GM12878 (cell line): ENCODE measurements around the gene HINFP. TPM values are rescaled to one million over a fixed set of nuclear protein-coding genes. Genes with fewer than 3 reads are reported as not detected.

ENCODE experiments used
- ATAC-seq: fragments of 200-7000 bp; cut with Tn5 transposase; 3 replicates; pipeline ENCODE4 v1.9.1; 2020; ENCODE audit warnings: mild to moderate bottlenecking, moderate library complexity
- BruUV-seq: library from RNA; stranded (reverse); fragments of 400-500 nt; replicated peaks from 2 replicates; lab custom pipeline; 2021; lab: Mats Ljungman, UMichigan
- CTCF ChIA-PET: fragments of 300-600 bp; sonication (Branson Sonifier 250); formaldehyde crosslinking; extraction: SDS; loops from one replicate; lab custom pipeline; 2021; ENCODE audit warnings: inconsistent platforms; lab: Yijun Ruan, JAX
- POLR2A ChIA-PET: fragments of 350-600 bp; formaldehyde crosslinking; extraction: SDS; loops from one replicate; lab custom pipeline; 2021; ENCODE audit warnings: inconsistent platforms; lab: Charles Lee
- RAD21 ChIA-PET: fragments of 300-600 bp; sonication (Branson Sonifier 250); formaldehyde crosslinking; loops from one replicate; lab custom pipeline; 2023; ENCODE audit warnings: antibody characterized with exemption; ENCODE audit not compliant: unreplicated experiment; lab: Charles Lee
- SMC1A ChIA-PET: fragments of 300-600 bp; sonication (Branson Sonifier 250); formaldehyde crosslinking; loops from one replicate; lab custom pipeline; 2023; ENCODE audit not compliant: unreplicated experiment, uncharacterized antibody; lab: Charles Lee
- DNase-seq: peaks from one replicate; pipeline ENCODE4 v3.0.0-alpha.2; 2011; ENCODE audit warnings: low read depth, low spot score
- FAIRE-seq: peaks from 3 replicates; lab custom pipeline; 2011; peaks lifted over from hg19 to GRCh38; lab: Jason Lieb, UNC
- H2AFZ ChIP-seq: 2 replicates; pipeline ENCODE4 v1.6.0; 2011; ENCODE audit warnings: low read depth, low read length, control low read depth; ENCODE audit not compliant: control insufficient read depth
- H3K27ac ChIP-seq: 2 replicates; pipeline ENCODE4 v1.5.1; 2011; ENCODE audit warnings: control low read depth; ENCODE audit not compliant: control insufficient read depth, insufficient read depth
- H3K27me3 ChIP-seq, 2 experiments: replicated peaks in 1 of 2; 2 replicates each; pipeline versions ENCODE4 v1.6.0 to v1.6.1; 2011; ENCODE audit warnings: low read length in 1 of 2; ENCODE audit not compliant: control insufficient read depth in 2 of 2, insufficient read depth in 2 of 2
- H3K36me3 ChIP-seq, 2 experiments: 2 replicates each; pipeline ENCODE4 v1.5.1; 2011; ENCODE audit warnings: low read length in 1 of 2; ENCODE audit not compliant: control insufficient read depth in 2 of 2, insufficient read depth in 2 of 2
- H3K4me1 ChIP-seq: 2 replicates; pipeline ENCODE4 v1.6.1; 2011; ENCODE audit warnings: mild to moderate bottlenecking, low read length, moderate library complexity, mixed read lengths; ENCODE audit not compliant: control insufficient read depth, insufficient read depth
- H3K4me2 ChIP-seq: 2 replicates; pipeline ENCODE4 v1.6.0; 2011; ENCODE audit warnings: control low read depth; ENCODE audit not compliant: control insufficient read depth, insufficient read depth
- H3K4me3 ChIP-seq: fragments of 200-600 bp; sonication (generic); 2 replicates; pipeline ENCODE4 v1.5.1; 2016
- H3K79me2 ChIP-seq: 2 replicates; pipeline ENCODE4 v1.6.0; 2011; ENCODE audit warnings: low read length; ENCODE audit not compliant: control insufficient read depth, insufficient read depth
- H3K9ac ChIP-seq: 2 replicates; pipeline ENCODE4 v1.8.0; 2011; ENCODE audit warnings: low read length, control low read depth, mixed read lengths; ENCODE audit not compliant: control insufficient read depth, insufficient read depth
- H3K9me3 ChIP-seq: replicated peaks from 3 replicates; pipeline ENCODE4 v1.5.1; 2011; ENCODE audit warnings: mild to moderate bottlenecking, low read length; ENCODE audit not compliant: control insufficient read depth, insufficient read depth
- H4K20me1 ChIP-seq: 2 replicates; pipeline ENCODE4 v1.6.0; 2011; ENCODE audit not compliant: control insufficient read depth, insufficient read depth
- CHD1 ChIP-seq: IDR thresholded peaks from 2 replicates; pipeline ENCODE4 v1.6.1; 2012; ENCODE audit warnings: low read depth, low read length, improper control_type of control experiment
- CHD2 ChIP-seq: IDR thresholded peaks from 2 replicates; pipeline ENCODE4 v1.6.1; 2011; ENCODE audit warnings: low read depth, low read length, improper control_type of control experiment, borderline replicate concordance
- CHD4 ChIP-seq: fragments of 200-600 bp; sonication (generic); IDR thresholded peaks from 2 replicates; pipeline ENCODE4 v1.6.1; 2016; ENCODE audit warnings: mild to moderate bottlenecking
- EED ChIP-seq: sonication (generic); IDR thresholded peaks from 2 replicates; pipeline ENCODE4 v1.6.1; 2016; ENCODE audit warnings: antibody characterized with exemption, low read depth
- EP300 ChIP-seq, 2 experiments: fragments of 150-350 bp in 1 of 2; IDR thresholded peaks; 2 replicates each; pipeline ENCODE4 v1.6.1; 2011 to 2012; ENCODE audit warnings: low read depth in 2 of 2, low read length in 2 of 2, borderline replicate concordance in 1 of 2, improper control_type of control experiment in 1 of 2, inconsistent platforms in 1 of 2; ENCODE audit not compliant: control insufficient read depth in 1 of 2
- IKZF1 ChIP-seq: fragments of 450-650 bp; conservative IDR thresholded peaks from 2 replicates; pipeline ENCODE4 v1.6.1; 2017; ENCODE audit warnings: antibody characterized with exemption, mild to moderate bottlenecking
- JUND ChIP-seq: IDR thresholded peaks from 2 replicates; pipeline ENCODE4 v1.6.1; 2012; ENCODE audit warnings: low read depth, mild to moderate bottlenecking, low read length, improper control_type of control experiment, moderate library complexity
- KLF5 ChIP-seq: fragments of 450-650 bp; IDR thresholded peaks from 2 replicates; pipeline ENCODE4 v1.6.1; 2014; ENCODE audit warnings: mild to moderate bottlenecking; ENCODE audit not compliant: partially characterized antibody
- MTA2 ChIP-seq: fragments of 450-650 bp; IDR thresholded peaks from 2 replicates; pipeline ENCODE4 v1.6.1; 2016; ENCODE audit warnings: low read depth, mild to moderate bottlenecking, moderate library complexity
- NBN ChIP-seq: fragments of 450-650 bp; IDR thresholded peaks from 2 replicates; pipeline ENCODE4 v1.6.1; 2016
- POU2F2 ChIP-seq: IDR thresholded peaks from 3 replicates; pipeline ENCODE4 v1.6.1; 2011; ENCODE audit warnings: low read depth, mild to moderate bottlenecking, low read length, borderline replicate concordance
- RBBP5 ChIP-seq: fragments of 200-600 bp; sonication (generic); conservative IDR thresholded peaks from 2 replicates; pipeline ENCODE4 v1.6.1; 2016
- RUNX3 ChIP-seq: IDR thresholded peaks from 2 replicates; pipeline ENCODE4 v1.6.1; 2012; ENCODE audit warnings: low read length, inconsistent platforms
- SIN3A ChIP-seq: IDR thresholded peaks from 2 replicates; pipeline ENCODE4 v1.6.1; 2012; ENCODE audit warnings: low read depth, low read length, improper control_type of control experiment
- ZNF207 ChIP-seq: fragments of 450-650 bp; IDR thresholded peaks from 2 replicates; pipeline ENCODE4 v1.6.1; 2014; ENCODE audit warnings: antibody characterized with exemption, mild to moderate bottlenecking, borderline replicate concordance
- WGBS: methylation state at CpG from one replicate; pipeline ENCODE4 v1.1.6; 2016; ENCODE audit warnings: low lambda C conversion rate; ENCODE audit not compliant: insufficient replicate concordance, insufficient coverage; ENCODE audit errors: missing lambda C conversion rate; 5-methylcytosine and 5-hydroxymethylcytosine counted together
- in situ Hi-C: fragments of 300-500 bp; cut with MboI; formaldehyde crosslinking; loops from 9 replicates; pipeline ENCODE4 v1.14.3; 2018; ENCODE audit warnings: mixed read lengths
- intact Hi-C: fragments of 100-400 bp; cut with micrococcal nuclease; formaldehyde crosslinking; loops from one replicate; pipeline ENCODE4 v1.14.2; 2022; ENCODE audit not compliant: unreplicated experiment
- polyA plus RNA-seq, 11 experiments: library from polyadenylated mRNA; depleted of rRNA in 4 of 11; unstranded in 6 of 11; stranded (reverse) in 5 of 11; fragments of >200 nt; fragmentation: Nextera tagmentation in 4 of 11; fragmentation: Illumina TruSeq in 1 of 11; extraction: Ambion mirVana in 4 of 11; extraction: Trizol in 1 of 11; gene quantifications; 1 replicate in 1 of 11; 2 replicates in 10 of 11; pipeline versions ENCODE4 v1.2.1 to v1.2.3, GENCODE V29; 2011 to 2016; ENCODE audit warnings: inconsistent platforms in 2 of 11, missing spikeins in 2 of 11, low read depth in 1 of 11
- total RNA-seq, 4 experiments: library from RNA; depleted of rRNA in 3 of 4; stranded (reverse); fragments of >200 nt in 3 of 4; fragmentation: Illumina TruSeq in 1 of 4; extraction: Trizol in 1 of 4; gene quantifications; 2 replicates each; pipeline versions ENCODE4 v1.2.1 to v1.2.3, GENCODE V29; 2013 to 2021
- TF ChIP-seq, protein P1 (sequence below): fragments of 450-650 bp; IDR thresholded peaks from 2 replicates; pipeline ENCODE4 v1.6.1; 2018; ENCODE audit warnings: borderline replicate concordance, mild to moderate bottlenecking; ENCODE audit not compliant: partially characterized antibody
- TF ChIP-seq, protein P2 (sequence below): fragments of 450-650 bp; IDR thresholded peaks from 2 replicates; pipeline ENCODE4 v1.6.1; 2017; ENCODE audit warnings: borderline replicate concordance

HINFP gene
- total and polyA plus RNA-seq, 10 of the 15 experiments (the other 5 are each of a cell fraction or from before 2014, with no cell fraction given): 13.1 to 26.3 (median 18.6) TPM

DNA sequence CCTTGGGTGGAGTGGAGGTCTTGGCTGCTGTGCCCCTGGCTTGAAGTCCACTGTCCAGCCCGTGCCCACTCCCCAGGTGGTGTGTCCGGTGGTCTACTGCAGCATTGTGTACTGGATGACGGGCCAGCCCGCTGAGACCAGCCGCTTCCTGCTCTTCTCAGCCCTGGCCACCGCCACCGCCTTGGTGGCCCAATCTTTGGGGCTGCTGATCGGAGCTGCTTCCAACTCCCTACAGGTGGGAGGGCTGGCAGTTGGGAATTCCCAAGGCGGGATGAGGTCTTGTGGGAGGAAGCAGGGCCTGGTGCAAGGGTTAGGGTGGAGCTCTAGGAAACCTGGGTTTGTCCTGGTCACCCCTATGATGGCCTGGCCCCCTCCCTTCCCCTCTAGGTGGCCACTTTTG, 38.8 kb downstream of the HINFP start:
- FAIRE-seq: no peak
- Histone ChIP-seq H3K36me3 (no peaks in the 10 kb centered on the region), H3K9ac (no peak overlapping the region), H3K27ac (no peak overlapping the region), H4K20me1 (no peaks in the 10 kb centered on the region), H3K27me3 (no peaks in the 10 kb centered on the region; a peak in 1 of 4 replicates), H2AFZ (no peak overlapping the region), H3K4me1 (no peaks in the 10 kb centered on the region), H3K4me2 (no peak overlapping the region), H3K4me3 (no peak overlapping the region), H3K79me2 (no peaks in the 10 kb centered on the region), H3K9me3 (no peaks in the 10 kb centered on the region)
- TF ChIP-seq JUND (no peak), CHD4 (no peak), SIN3A (no peak), ZNF207 (no peak), IKZF1 (no peak), CHD2 (no peak), RUNX3 (no peak)
- ChIA-PET CTCF (interaction anchor here (1.1 kb wide), 1 partner anchor 9 kb away, joined by 3 read pairs; the partner anchor contains the start of gene NLRX1), SMC1A (no interaction called here), POLR2A (interaction anchor here (0.5 kb wide), 1 partner anchor 46 kb away, joined by 4 read pairs; no protein-coding TSS in a partner anchor), RAD21 (no interaction called here)
- ATAC-seq: no peak
- 32% methylated on average over 9 of the region's 9 CpGs for WGBS
- no TSS peak for BruUV-seq
- intact Hi-C loops: no loop called here
- in situ Hi-C loops: no loop called here
- no peak for DNase-seq

DNA sequence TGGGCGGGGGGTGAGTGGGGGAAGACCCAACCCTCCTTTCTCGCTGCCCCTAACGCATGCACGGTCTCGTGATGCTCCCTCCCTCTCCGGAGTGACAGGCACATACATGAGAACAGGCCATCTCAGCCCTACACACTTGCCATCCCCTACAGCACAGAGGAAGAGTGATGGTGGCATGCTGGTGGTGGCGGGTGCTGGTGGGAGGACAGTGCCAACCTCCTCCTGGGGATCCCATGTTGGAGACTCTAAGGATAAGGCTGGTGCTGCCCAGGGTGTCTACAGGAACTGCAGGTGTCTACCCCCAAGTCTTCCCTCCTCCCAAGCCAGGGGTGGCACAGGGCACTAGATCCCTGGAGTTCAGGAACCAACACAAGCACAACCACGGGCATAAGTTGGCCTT, 40.5 kb downstream of the HINFP start:
- POLR2A ChIA-PET: no interaction called here
- Histone ChIP-seq H3K27me3 (no peaks in the 10 kb centered on the region; a peak in 1 of 4 replicates), H3K9me3 (no peaks in the 10 kb centered on the region), H2AFZ (no peak overlapping the region), H3K36me3 (no peaks in the 10 kb centered on the region), H4K20me1 (no peaks in the 10 kb centered on the region), H3K4me1 (no peaks in the 10 kb centered on the region), H3K4me3 (no peak overlapping the region), H3K79me2 (no peaks in the 10 kb centered on the region), H3K27ac (no peak overlapping the region), H3K9ac (no peak overlapping the region), H3K4me2 (no peak overlapping the region)
- no peak for DNase-seq
- ATAC-seq: no peak
- CTCF ChIA-PET: no interaction called here
- FAIRE-seq: no peak
- RAD21 ChIA-PET: no interaction called here
- WGBS: 36% methylated on average over 8 of the region's 8 CpGs
- in situ Hi-C loops: no loop called here
- SMC1A ChIA-PET: no interaction called here
- intact Hi-C loops: no loop called here
- no TSS peak for BruUV-seq
- TF ChIP-seq EP300 (IDR thresholded peaks at IDR 0.05; ENCODE audit: borderline replicate concordance in 1 of 2, control insufficient read depth in 1 of 2, low read depth in 2 of 2, low read length in 2 of 2) (no peak), MTA2 (no peak), RBBP5 (no peak), NBN (no peak), POU2F2 (no peak), KLF5 (no peak), CHD1 (no peak), EED (no peak)
- TF ChIP-seq, protein P1, sequence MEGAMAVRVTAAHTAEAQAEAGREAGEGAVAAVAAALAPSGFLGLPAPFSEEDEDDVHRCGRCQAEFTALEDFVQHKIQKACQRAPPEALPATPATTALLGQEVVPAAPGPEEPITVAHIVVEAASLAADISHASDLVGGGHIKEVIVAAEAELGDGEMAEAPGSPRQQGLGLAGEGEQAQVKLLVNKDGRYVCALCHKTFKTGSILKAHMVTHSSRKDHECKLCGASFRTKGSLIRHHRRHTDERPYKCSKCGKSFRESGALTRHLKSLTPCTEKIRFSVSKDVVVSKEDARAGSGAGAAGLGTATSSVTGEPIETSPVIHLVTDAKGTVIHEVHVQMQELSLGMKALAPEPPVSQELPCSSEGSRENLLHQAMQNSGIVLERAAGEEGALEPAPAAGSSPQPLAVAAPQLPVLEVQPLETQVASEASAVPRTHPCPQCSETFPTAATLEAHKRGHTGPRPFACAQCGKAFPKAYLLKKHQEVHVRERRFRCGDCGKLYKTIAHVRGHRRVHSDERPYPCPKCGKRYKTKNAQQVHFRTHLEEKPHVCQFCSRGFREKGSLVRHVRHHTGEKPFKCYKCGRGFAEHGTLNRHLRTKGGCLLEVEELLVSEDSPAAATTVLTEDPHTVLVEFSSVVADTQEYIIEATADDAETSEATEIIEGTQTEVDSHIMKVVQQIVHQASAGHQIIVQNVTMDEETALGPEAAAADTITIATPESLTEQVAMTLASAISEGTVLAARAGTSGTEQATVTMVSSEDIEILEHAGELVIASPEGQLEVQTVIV: no peak
- TF ChIP-seq, protein P2, sequence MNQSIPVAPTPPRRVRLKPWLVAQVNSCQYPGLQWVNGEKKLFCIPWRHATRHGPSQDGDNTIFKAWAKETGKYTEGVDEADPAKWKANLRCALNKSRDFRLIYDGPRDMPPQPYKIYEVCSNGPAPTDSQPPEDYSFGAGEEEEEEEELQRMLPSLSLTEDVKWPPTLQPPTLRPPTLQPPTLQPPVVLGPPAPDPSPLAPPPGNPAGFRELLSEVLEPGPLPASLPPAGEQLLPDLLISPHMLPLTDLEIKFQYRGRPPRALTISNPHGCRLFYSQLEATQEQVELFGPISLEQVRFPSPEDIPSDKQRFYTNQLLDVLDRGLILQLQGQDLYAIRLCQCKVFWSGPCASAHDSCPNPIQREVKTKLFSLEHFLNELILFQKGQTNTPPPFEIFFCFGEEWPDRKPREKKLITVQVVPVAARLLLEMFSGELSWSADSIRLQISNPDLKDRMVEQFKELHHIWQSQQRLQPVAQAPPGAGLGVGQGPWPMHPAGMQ: no peak
